IgD-negative memory B cell (primary cell): Measurements from ENCODE around the gene TOPBP1. TPM values are rescaled to one million over a fixed set of nuclear protein-coding genes. Genes with fewer than 3 reads are reported as not detected.

ENCODE experiments used
- H3K27ac Mint-ChIP-seq, 3 donors: one replicate each; pipeline ENCODE4 v1.8.0; 2020 to 2022; ENCODE audit warnings: mild to moderate bottlenecking in 3 of 3, mixed read lengths in 3 of 3, moderate library complexity in 1 of 3
- H3K27me3 Mint-ChIP-seq: one replicate; pipeline ENCODE4 v1.8.0; 2021; ENCODE audit warnings: mixed read lengths
- H3K36me3 Mint-ChIP-seq: one replicate; pipeline ENCODE4 v1.8.0; 2020; ENCODE audit warnings: mild to moderate bottlenecking, mixed read lengths
- H3K4me1 Mint-ChIP-seq, 3 donors: one replicate each; pipeline ENCODE4 v1.8.0; 2020 to 2022; ENCODE audit warnings: mixed read lengths in 3 of 3, mild to moderate bottlenecking in 1 of 3
- H3K4me3 Mint-ChIP-seq, 4 donors: one replicate each; pipeline ENCODE4 v1.8.0; 2020 to 2022; ENCODE audit warnings: mild to moderate bottlenecking in 4 of 4, mixed read lengths in 4 of 4, moderate library complexity in 3 of 4
- H3K9me3 Mint-ChIP-seq, 3 donors: one replicate each; pipeline ENCODE4 v1.8.0; 2020 to 2021; ENCODE audit warnings: mixed read lengths in 3 of 3, mild to moderate bottlenecking in 1 of 3
- polyA plus RNA-seq: library from polyadenylated mRNA; unstranded; fragments of 300-500 nt; fragmentation: Illumina TruSeq; gene quantifications from one replicate; pipeline ENCODE4 v1.2.3, GENCODE V29; 2021

Gene TOPBP1
- polyA plus RNA-seq, 1 donor from 2014 or later = 13.7 TPM

DNA sequence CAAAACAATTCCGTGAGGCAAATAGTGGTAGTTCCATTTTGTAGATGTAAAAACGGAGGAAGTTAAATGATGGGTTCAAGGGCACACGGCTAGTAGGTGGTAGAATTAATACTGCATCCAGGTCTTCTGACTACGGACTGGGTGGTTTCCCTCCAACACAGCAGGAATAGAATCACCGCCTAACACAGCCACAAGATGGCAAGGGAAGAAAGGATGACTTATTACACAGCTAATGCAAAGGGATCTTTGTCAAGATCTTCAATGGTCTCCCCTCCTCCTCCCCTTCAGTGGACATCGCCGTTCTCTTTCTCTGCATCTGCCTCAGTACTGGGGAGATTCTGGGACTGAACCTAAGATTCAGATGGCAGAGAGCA, 524 bp upstream of the TOPBP1 start:
- Mint-ChIP-seq H3K27me3 (no peaks in the 10 kb centered on the region), H3K4me3 (peak overlapping the region; percentile 95 to 99 (median 98)), H3K4me1 (peaks cover 27 to 33% (median 28%) of the 10 kb centered on the region in 3 donors), H3K9me3 (no peaks in the 10 kb centered on the region), H3K36me3 (peaks cover 3% of the 10 kb centered on the region), H3K27ac (peak overlapping the region; percentile 84 to 98 (median 96))

DNA sequence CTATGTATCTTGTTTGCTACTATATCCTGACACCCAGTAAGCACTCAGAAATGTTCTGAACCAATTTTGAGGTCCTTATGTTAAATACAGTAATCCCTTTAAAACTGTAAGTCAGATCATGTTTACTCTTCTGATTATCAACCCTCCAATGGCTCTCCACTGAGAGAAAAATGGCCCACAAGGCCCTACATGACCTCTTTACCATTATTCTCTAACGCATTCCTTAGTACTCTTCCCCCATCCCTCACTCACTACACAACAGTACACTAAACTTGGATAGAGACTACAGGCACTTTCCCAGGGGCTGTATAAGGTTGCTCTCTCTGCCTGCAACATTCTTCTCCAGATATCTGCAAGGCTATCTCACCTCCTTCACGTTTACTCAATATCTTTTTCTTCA, 1.9 kb downstream of the TOPBP1 start:
- peak overlapping the region; percentile 27 to 79 (median 49) for H3K4me3 Mint-ChIP-seq
- H3K4me1 Mint-ChIP-seq = peaks cover 27 to 33% (median 30%) of the 10 kb centered on the region in 3 donors
- peaks cover 3% of the 10 kb centered on the region for H3K36me3 Mint-ChIP-seq
- no peak overlapping the region for H3K27ac Mint-ChIP-seq
- no peaks in the 10 kb centered on the region for H3K27me3 Mint-ChIP-seq
- H3K9me3 Mint-ChIP-seq = no peaks in the 10 kb centered on the region

DNA sequence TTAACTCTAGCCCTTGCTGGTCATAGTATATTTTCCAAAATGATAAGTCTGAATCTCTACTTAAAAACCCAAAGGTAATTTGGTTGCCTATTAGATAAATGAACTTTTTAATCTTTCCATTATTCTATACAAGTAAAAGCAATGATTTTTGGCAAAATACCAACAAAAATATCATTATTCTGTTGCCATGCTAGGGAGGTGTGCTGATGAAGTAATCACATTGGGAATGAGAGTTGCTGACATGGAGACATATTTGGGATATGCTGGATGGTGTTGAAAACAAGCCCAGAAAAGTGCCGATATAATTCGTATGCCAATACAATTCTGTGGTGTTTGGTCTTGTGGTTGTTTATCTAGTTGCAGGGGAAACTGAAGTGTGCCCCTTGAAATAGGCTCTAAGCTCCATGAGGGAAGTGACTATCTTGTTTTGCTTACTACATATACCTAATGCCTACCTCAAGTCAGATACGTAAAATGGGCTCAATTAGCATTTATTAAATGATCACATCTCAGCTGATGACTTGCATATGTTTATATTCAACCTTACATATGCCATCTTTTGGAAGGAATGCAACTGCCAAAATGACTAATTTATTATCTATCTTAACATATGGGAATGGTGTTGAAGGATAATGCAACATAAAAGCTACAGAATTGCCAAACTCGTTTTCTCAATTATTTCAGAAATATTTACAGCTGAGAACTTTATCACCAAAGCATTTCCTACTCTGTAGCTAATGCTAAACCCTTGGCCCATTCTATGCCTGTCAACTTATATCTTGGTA, 5.8 kb downstream of the TOPBP1 start:
- H3K4me3 Mint-ChIP-seq = no peak overlapping the region
- no peaks in the 10 kb centered on the region for H3K27me3 Mint-ChIP-seq
- H3K4me1 Mint-ChIP-seq = peaks cover 12 to 17% (median 14%) of the 10 kb centered on the region in 3 donors
- no peaks in the 10 kb centered on the region for H3K36me3 Mint-ChIP-seq
- H3K9me3 Mint-ChIP-seq = no peaks in the 10 kb centered on the region
- no peak overlapping the region for H3K27ac Mint-ChIP-seq

DNA sequence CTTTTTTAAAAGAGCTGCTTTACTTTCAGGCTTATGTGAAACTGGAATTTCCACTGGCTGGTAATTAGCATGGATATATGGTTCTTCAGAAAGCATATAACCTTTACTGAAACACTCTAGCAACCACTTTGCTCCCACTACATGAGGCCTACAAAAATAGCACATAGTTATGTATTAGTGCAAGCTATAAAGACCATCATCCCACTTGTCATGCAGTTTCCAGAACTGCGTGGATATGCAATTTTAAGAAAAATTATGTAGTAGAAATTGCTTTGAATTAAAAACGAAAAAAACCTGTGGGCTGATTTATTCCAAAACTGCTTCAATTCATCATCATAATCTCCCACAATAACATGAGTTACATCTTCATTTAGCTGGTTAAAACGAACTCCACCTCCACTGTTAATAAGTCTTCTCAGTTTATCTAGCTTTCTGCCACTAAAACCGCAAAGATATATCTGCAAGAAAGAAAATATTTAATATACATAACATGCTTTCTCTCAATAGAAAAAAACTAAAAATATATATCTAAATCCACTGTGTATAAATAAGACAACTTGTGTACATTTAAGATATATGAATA, 12.2 kb downstream of the TOPBP1 start:
- Mint-ChIP-seq H3K36me3 (peaks cover 14% of the 10 kb centered on the region), H3K9me3 (no peaks in the 10 kb centered on the region), H3K4me3 (no peak overlapping the region), H3K27ac (no peak overlapping the region), H3K4me1 (no peaks in the 10 kb centered on the region), H3K27me3 (no peaks in the 10 kb centered on the region)

DNA sequence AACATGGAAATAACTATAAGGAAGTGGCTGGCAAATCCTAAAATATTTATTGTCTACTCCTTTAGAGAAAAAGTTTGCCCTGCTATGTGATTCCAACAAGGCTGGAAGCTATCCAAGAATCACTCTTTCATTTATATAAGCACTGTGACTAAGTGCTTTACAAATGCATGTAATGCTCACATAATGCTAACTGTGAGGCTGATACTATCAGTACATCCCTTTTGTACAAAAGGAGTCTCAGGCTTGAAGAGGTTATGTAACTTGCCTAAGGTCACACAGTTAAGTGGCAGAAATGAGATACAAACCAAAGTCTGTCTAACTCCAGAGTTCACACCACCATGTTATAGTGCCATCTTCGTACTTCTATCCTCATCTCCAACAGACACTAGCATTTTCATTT, 17.0 kb downstream of the TOPBP1 start:
- Mint-ChIP-seq H3K27me3 (no peaks in the 10 kb centered on the region), H3K4me3 (no peak overlapping the region), H3K4me1 (no peaks in the 10 kb centered on the region), H3K27ac (no peak overlapping the region), H3K9me3 (no peaks in the 10 kb centered on the region), H3K36me3 (peaks cover 21% of the 10 kb centered on the region)

DNA sequence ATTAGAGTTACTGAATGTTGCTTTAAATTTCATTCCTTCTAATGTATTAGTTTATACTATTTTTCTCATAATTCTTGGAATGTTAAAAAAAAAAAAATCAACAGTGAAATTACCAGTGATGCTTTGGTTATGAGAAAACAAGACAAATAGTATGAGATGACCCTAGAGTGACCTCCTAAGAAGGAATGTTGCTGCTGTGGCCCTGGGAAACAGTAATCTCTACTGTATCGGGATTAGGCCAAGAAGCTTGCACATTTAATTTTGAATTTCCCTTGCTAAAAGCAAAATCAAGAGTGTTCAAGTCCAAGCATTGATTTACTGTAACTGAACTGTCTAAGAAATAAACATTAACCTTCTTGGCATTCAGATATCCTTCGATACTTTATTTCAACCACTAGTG, 18.1 kb downstream of the TOPBP1 start:
- Mint-ChIP-seq H3K27me3 (no peaks in the 10 kb centered on the region), H3K9me3 (peaks cover 0 to 2% (median 0%) of the 10 kb centered on the region in 3 donors), H3K36me3 (peaks cover 31% of the 10 kb centered on the region), H3K4me3 (no peak overlapping the region), H3K4me1 (peaks cover 0 to 2% (median 0%) of the 10 kb centered on the region in 3 donors), H3K27ac (no peak overlapping the region)

DNA sequence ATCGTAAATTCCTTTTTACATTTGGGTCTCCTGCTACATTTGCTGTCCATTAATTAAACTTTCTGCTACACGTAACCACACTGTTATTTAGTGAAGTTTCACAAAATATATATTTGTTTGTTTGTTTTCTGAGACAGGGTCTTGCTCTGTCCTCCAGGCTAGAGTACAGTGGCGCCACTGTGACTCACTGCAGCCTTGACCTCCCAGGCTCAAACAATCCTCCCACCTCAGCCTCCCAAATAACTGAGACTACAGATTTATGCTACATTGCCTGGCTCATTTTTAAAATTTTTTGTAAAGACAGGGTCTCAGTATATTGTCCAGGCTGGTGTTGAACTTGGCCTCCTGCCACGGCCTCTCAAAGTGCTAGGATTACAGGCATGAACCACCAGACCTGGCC, 20.5 kb downstream of the TOPBP1 start:
- peaks cover 0 to 2% (median 0%) of the 10 kb centered on the region in 3 donors for H3K9me3 Mint-ChIP-seq
- H3K27me3 Mint-ChIP-seq = no peaks in the 10 kb centered on the region
- peak overlapping the region in 1 of 3 donors; percentile 16 for H3K27ac Mint-ChIP-seq
- peaks cover 24% of the 10 kb centered on the region for H3K36me3 Mint-ChIP-seq
- H3K4me1 Mint-ChIP-seq = peaks cover 0 to 2% (median 0%) of the 10 kb centered on the region in 3 donors
- H3K4me3 Mint-ChIP-seq = no peak overlapping the region

DNA sequence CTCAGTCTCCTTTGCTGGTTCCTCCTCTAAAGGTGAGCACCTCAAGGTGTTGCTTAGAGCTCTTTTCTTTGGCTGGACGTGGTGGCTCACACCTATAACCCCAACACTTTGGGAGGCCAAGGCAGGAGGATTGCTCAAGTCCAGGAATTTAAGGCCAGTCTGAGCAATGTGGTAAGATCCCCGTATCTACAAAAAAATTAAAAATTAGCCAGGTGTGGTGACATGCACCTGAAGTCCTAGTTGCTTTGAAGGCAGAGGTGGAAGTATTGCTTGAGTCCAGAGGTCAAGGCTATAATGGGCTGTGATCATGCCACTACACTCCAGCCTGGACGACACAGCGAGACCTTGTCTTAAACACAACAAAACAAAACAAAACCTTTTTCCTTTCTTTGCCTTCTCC, 28.3 kb downstream of the TOPBP1 start:
- Mint-ChIP-seq H3K4me1 (peaks cover 2 to 4% (median 3%) of the 10 kb centered on the region in 3 donors), H3K36me3 (peaks cover 6% of the 10 kb centered on the region), H3K4me3 (no peak overlapping the region), H3K9me3 (no peaks in the 10 kb centered on the region), H3K27ac (peak overlapping the region in 1 of 3 donors; percentile 71), H3K27me3 (no peaks in the 10 kb centered on the region)

DNA sequence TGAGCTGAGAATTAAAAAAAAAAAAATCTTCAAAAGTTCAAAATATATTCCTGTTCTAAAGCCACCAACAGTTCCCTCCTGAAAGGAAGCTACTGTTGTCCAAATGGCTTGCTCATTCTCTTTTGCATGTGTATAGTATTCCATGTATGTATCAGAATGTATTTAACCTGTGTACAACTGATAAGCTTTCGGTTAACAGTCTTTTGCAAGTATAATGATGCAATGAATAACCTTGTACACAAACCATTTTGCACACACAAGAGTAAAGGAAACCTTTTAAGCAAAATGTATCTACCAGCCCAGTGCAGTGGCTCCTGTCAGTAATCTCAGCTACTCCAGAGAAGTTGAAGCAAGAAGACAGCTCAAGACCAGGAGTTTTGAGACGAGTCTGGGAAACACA, 32.6 kb downstream of the TOPBP1 start:
- Mint-ChIP-seq H3K9me3 (no peaks in the 10 kb centered on the region), H3K27ac (no peak overlapping the region), H3K4me1 (peaks cover 2 to 8% (median 4%) of the 10 kb centered on the region in 3 donors), H3K36me3 (peaks cover 6% of the 10 kb centered on the region), H3K27me3 (no peaks in the 10 kb centered on the region), H3K4me3 (no peak overlapping the region)

DNA sequence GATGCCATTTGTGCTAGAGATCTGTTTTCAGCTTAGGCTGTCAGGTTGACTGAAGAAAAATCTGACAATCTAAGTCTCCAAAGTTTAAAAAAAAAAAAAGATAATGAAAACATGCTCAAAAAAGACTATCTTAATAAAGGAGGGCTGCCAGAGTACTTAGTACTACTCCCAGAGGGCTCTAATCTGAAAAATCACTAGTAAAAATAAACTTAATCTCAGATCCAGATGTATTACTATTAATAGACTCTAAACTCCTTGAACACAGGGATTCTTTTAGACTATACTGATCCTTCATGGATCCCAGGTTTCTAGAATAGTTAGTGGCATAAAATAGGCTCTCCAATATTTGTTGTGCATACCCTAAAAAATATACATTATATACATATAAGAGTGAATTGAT, 34.0 kb downstream of the TOPBP1 start:
- peaks cover 2% of the 10 kb centered on the region for H3K36me3 Mint-ChIP-seq
- no peak overlapping the region for H3K27ac Mint-ChIP-seq

DNA sequence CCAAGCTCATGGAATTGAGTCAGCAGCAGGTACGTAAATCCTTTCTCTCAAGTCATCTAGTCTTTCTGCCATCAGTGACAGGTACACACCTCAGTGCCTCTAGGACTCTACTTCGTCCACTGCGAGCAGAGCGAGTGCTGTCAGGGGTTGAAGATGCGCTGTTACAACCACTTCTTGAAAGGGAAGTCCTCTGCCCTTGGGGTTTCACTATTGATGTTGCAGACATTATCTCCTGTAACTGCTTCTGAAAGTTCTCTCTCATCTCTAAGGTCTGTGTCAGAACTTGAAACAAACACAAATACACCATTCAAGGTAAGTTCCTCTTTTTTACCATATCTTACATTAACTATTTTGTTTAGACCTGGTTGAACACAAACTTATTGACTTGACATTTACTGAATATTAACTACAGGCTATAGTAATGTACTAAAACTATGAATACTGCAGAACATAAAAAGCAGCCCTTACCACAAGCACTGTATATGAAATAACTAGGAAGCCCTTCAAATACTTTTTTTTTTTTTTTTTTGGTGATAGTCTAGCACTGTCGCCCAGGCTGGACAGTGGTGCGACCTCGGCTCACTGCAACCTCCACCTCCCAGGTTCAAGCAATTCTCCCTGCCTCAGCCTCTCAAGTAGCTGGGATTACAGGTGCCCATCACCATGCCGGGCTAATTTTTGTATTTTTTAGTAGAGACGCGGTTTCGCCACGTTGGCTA, 41.5 kb downstream of the TOPBP1 start:
- Mint-ChIP-seq H3K27me3 (no peaks in the 10 kb centered on the region), H3K4me1 (peaks cover 7 to 13% (median 10%) of the 10 kb centered on the region in 3 donors), H3K27ac (peak overlapping the region; percentile 3 to 88 (median 69)), H3K9me3 (no peaks in the 10 kb centered on the region), H3K4me3 (peak overlapping the region in 2 of 4 donors; percentile 43 to 80), H3K36me3 (peaks cover 7% of the 10 kb centered on the region)

More for the DNA sequence above, 34.0 kb downstream of the TOPBP1 start:
- Mint-ChIP-seq H3K4me3 (no peak overlapping the region), H3K4me1 (peaks cover 0 to 7% (median 2%) of the 10 kb centered on the region in 3 donors), H3K9me3 (no peaks in the 10 kb centered on the region), H3K27me3 (no peaks in the 10 kb centered on the region)

DNA sequence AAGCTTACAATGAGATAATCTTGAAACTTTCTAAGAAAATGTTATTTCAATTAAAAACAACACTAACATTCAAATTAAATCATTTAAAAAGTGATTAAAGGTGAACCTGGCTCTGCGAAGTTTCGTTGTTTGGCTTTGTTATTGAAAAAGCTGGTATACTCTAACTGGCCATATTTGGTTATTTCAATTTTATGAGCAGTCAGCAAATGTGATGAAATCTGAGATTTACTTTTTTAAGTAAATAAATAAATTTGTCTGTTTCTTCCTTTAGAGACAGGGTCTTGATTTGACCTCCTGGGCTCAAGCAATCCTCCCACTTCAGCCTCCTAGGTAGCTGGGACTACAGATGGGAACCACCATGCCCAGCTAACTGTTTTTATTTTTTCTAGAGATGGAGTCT, 50.2 kb downstream of the TOPBP1 start:
- H3K9me3 Mint-ChIP-seq = no peaks in the 10 kb centered on the region
- no peak overlapping the region for H3K4me3 Mint-ChIP-seq
- H3K36me3 Mint-ChIP-seq = peaks cover 16% of the 10 kb centered on the region
- H3K4me1 Mint-ChIP-seq = peaks cover 0 to 4% (median 0%) of the 10 kb centered on the region in 3 donors
- no peaks in the 10 kb centered on the region for H3K27me3 Mint-ChIP-seq
- H3K27ac Mint-ChIP-seq = no peak overlapping the region

DNA sequence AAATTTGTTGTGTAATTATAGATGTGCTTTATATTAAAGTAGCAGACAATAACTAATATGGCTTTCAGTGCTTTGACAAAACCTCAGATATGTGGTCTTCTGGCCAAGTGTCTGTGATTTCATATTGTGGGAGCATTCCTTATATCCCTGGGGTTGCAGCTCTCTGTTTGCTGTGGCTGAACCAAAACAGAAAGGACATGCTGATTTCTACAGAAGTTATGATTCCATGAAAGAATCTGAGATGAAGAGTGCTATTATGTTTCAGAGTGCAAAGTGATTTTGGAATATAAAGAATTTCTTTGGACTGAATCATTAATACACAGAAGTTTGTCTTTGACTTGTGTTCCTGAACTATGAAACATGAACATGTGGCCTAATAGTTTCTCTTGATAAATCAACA, 51.7 kb downstream of the TOPBP1 start:
- no peaks in the 10 kb centered on the region for H3K9me3 Mint-ChIP-seq
- peaks cover 0 to 4% (median 0%) of the 10 kb centered on the region in 3 donors for H3K4me1 Mint-ChIP-seq
- no peak overlapping the region for H3K27ac Mint-ChIP-seq
- peaks cover 15% of the 10 kb centered on the region for H3K36me3 Mint-ChIP-seq
- H3K27me3 Mint-ChIP-seq = no peaks in the 10 kb centered on the region
- H3K4me3 Mint-ChIP-seq = no peak overlapping the region

DNA sequence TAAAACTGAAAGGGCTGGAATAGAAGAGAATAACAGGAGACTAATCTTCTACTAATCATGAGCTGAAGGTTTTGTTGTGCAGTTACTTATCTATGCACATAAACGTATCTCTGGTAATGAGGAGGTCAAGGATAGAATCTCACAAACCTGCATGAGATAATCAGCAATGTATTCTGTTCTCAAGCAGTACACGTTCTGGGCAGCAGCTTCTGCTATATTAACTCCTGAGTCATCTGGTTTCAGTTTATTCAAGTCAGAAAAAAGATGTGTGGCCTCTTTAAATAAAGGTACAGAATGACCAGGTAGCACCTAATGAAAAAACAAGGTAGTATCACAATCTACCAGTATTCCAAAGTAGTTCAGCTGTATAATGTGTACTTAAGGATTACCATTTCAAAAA, 53.4 kb downstream of the TOPBP1 start:
- H3K27me3 Mint-ChIP-seq = no peaks in the 10 kb centered on the region
- no peak overlapping the region for H3K27ac Mint-ChIP-seq
- H3K4me1 Mint-ChIP-seq = peaks cover 0 to 3% (median 0%) of the 10 kb centered on the region in 3 donors
- H3K9me3 Mint-ChIP-seq = no peaks in the 10 kb centered on the region
- peaks cover 15% of the 10 kb centered on the region for H3K36me3 Mint-ChIP-seq
- no peak overlapping the region for H3K4me3 Mint-ChIP-seq

DNA sequence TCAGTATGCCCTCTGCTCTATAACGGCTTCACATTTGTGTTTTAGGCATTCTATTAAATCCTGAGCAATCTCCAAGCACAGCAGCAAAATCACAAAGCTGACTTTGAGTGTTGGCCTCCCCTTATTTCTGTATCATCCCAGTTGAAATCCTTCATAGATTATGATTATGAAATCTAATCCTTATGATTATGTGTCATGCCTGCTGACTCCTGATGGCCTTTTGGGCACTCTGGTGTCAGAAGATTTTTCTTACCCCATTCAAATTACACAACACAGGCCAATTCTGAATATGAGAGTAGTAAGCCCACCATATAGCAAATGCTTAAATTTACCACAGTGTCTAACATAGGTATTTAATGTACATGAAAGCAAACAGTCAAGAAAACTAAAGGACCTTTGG, 53.9 kb downstream of the TOPBP1 start:
- no peaks in the 10 kb centered on the region for H3K9me3 Mint-ChIP-seq
- no peak overlapping the region for H3K27ac Mint-ChIP-seq
- H3K4me3 Mint-ChIP-seq = no peak overlapping the region
- H3K27me3 Mint-ChIP-seq = no peaks in the 10 kb centered on the region
- H3K4me1 Mint-ChIP-seq = no peaks in the 10 kb centered on the region
- H3K36me3 Mint-ChIP-seq = peaks cover 12% of the 10 kb centered on the region
